NB4 (cell line): ENCODE results near the gene PLCB4.

Source experiments
- DNase-seq: peaks from one replicate; pipeline ENCODE4 v3.0.0; 2010; ENCODE audit warnings: low read depth
- H3K4me3 ChIP-seq: one replicate; pipeline ENCODE4 v1.5.1; 2011; ENCODE audit warnings: mild to moderate bottlenecking, low read depth, low read length, moderate library complexity
- CTCF ChIP-seq: IDR thresholded peaks from one replicate; pipeline ENCODE4 v1.5.1; 2012; ENCODE audit warnings: low read depth, low read length
- MAX ChIP-seq: IDR thresholded peaks from 2 replicates; pipeline ENCODE4 v1.6.1; 2011; ENCODE audit warnings: low read depth, low read length
- MYC ChIP-seq: IDR thresholded peaks from 2 replicates; pipeline ENCODE4 v1.6.1; 2011; ENCODE audit warnings: low read depth, low read length
- POLR2A ChIP-seq: IDR thresholded peaks from 2 replicates; pipeline ENCODE4 v1.6.1; 2011; ENCODE audit warnings: mild to moderate bottlenecking; ENCODE audit not compliant: insufficient read length; ENCODE audit errors: extremely low read depth

Gene PLCB4

GRCh38 chr20:9392892-9393857 lies 324.3 kb downstream of the PLCB4 start:
- peak; percentile 61 for DNase-seq
- no peak for TF ChIP-seq MYC
- TF ChIP-seq CTCF = peak; percentile 77

GRCh38 chr20:9395971-9396370 lies 327.1 kb downstream of the PLCB4 start:
- H3K4me3 ChIP-seq = no peak overlapping the region
- TF ChIP-seq MAX (no peak), POLR2A (no peak), CTCF (no peak), MYC (no peak)
- no peak for DNase-seq

More at GRCh38 chr20:9392892-9393857, 324.3 kb downstream of the PLCB4 start:
- H3K4me3 ChIP-seq = no peak overlapping the region

GRCh38 chr20:9397928-9398327 lies 329.0 kb downstream of the PLCB4 start:
- peak; percentile 62 for DNase-seq
- TF ChIP-seq MYC (no peak), MAX (no peak), CTCF (no peak), POLR2A (no peak)
- no peak overlapping the region for H3K4me3 ChIP-seq

- TF ChIP-seq MAX (no peak), CTCF (no peak), MYC (no peak), POLR2A (no peak)
- DNase-seq = no peak
Observed at GRCh38 chr20:9398882-9399281, 330.0 kb downstream of the PLCB4 start.

GRCh38 chr20:9399322-9399721 lies 330.4 kb downstream of the PLCB4 start:
- H3K4me3 ChIP-seq = no peak overlapping the region
- no peak for TF ChIP-seq POLR2A
- TF ChIP-seq CTCF = no peak
- no peak for TF ChIP-seq MYC
- TF ChIP-seq MAX = no peak
- no peak for DNase-seq

More at GRCh38 chr20:9398882-9399281, 330.0 kb downstream of the PLCB4 start:
- H3K4me3 ChIP-seq = no peak overlapping the region
